Measurements from ENCODE around the gene MRTFA.
"Not testable (repeated sequence)": the region's sequence is repeated elsewhere in the genome, so short reads cannot be mapped to it uniquely, and the experiment has no call there.

DNA sequence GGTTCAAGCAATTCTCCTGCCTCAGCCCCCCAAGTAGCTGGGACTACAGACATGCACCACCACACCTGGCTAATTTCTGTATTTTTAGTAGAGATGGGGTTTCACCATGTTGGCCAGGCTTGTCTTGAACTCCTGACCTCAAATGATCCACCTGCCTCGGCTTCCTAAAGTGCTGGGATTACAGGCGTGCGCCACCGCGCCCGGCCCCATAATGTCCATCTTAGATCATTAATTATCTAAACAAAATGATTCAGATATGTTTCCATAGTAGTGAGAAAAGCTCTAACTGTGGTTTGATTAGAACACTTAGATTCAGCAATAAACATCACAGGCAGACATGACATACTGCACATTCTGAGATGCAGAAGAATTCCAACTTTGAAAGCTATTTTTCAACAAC lies 106.1 kb downstream of the MRTFA start:
- TF ChIP-seq HDAC2 (IDR thresholded peaks at IDR 0.05); PHF8 (IDR thresholded peaks at IDR 0.05; ENCODE audit: borderline replicate concordance, low read depth); RNF2 (IDR thresholded peaks at IDR 0.05; ENCODE audit: borderline replicate concordance, low read depth); CTCF (IDR thresholded peaks at IDR 0.05); POLR2A (IDR thresholded peaks at IDR 0.05; ENCODE audit: low read length); CHD4 (IDR thresholded peaks at IDR 0.05; ENCODE audit: borderline replicate concordance); EP300 (IDR thresholded peaks at IDR 0.05); RAD21 (conservative IDR thresholded peaks at IDR 0.05 in 1 of 2, IDR thresholded peaks at IDR 0.05 in 1 of 2); MAX (IDR thresholded peaks at IDR 0.05); FOXS1 (CRISPR knock-in tag; IDR thresholded peaks at IDR 0.05): not testable (repeated sequence)
- TF ChIP-seq, protein P1, sequence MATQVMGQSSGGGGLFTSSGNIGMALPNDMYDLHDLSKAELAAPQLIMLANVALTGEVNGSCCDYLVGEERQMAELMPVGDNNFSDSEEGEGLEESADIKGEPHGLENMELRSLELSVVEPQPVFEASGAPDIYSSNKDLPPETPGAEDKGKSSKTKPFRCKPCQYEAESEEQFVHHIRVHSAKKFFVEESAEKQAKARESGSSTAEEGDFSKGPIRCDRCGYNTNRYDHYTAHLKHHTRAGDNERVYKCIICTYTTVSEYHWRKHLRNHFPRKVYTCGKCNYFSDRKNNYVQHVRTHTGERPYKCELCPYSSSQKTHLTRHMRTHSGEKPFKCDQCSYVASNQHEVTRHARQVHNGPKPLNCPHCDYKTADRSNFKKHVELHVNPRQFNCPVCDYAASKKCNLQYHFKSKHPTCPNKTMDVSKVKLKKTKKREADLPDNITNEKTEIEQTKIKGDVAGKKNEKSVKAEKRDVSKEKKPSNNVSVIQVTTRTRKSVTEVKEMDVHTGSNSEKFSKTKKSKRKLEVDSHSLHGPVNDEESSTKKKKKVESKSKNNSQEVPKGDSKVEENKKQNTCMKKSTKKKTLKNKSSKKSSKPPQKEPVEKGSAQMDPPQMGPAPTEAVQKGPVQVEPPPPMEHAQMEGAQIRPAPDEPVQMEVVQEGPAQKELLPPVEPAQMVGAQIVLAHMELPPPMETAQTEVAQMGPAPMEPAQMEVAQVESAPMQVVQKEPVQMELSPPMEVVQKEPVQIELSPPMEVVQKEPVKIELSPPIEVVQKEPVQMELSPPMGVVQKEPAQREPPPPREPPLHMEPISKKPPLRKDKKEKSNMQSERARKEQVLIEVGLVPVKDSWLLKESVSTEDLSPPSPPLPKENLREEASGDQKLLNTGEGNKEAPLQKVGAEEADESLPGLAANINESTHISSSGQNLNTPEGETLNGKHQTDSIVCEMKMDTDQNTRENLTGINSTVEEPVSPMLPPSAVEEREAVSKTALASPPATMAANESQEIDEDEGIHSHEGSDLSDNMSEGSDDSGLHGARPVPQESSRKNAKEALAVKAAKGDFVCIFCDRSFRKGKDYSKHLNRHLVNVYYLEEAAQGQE (IDR thresholded peaks at IDR 0.05) = not testable (repeated sequence)
- TF ChIP-seq, protein P2, sequence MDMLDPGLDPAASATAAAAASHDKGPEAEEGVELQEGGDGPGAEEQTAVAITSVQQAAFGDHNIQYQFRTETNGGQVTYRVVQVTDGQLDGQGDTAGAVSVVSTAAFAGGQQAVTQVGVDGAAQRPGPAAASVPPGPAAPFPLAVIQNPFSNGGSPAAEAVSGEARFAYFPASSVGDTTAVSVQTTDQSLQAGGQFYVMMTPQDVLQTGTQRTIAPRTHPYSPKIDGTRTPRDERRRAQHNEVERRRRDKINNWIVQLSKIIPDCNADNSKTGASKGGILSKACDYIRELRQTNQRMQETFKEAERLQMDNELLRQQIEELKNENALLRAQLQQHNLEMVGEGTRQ (IDR thresholded peaks at IDR 0.05) = not testable (repeated sequence)

All from A549 (cell line).